ENCODE measurements around the gene SPDYA. TPM values are rescaled to one million over a fixed set of nuclear protein-coding genes. Genes with fewer than 3 reads are reported as not detected.

Gene SPDYA
- polyA plus RNA-seq, 2 of the 4 experiments (the other 2 are of a cell fraction), result 0.14 to 0.49 TPM

DNA sequence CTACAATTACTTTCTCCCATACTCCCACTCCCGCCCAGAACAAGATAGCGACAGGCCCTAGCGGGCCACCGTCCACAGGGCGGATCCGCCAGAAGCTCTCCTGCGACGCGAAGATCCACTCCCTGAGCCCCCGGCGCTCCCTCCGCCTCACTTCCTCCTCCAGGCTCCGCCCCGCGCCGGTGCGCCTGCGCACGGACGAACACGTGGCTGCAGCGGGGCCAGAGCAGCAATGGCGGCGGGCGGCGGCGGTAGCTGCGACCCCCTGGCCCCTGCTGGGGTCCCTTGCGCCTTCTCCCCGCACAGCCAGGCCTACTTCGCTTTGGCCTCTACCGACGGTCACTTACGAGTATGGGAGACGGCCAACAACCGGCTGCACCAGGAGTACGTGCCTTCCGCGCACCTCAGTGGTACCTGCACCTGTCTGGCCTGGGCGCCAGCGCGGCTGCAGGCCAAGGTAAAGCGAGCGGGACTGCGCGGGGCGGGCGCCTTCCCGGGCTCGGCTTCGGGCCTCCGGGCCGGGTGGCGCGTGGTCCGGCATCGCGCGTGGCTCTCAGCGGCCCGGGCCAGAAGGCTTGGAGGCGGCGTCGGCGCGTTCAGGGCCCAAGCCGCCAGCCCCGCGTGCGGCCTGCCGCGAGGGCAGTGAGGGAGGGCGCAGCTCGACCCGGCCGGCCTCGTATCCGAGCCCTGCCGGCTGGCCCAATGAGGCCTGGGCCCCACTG lies 84.0 kb downstream of the SPDYA start, which contains the start of gene WDR43 (continued):
- peak; percentile 90 for TF ChIP-seq MAZ (IDR thresholded peaks at IDR 0.05; ENCODE audit: borderline replicate concordance, low read depth, low read length)
- no peak for TF ChIP-seq BHLHE40 (IDR thresholded peaks at IDR 0.05; ENCODE audit: low read depth, low read length)
- no peak for TF ChIP-seq HOXB5 (CRISPR knock-in tag; IDR thresholded peaks at IDR 0.05)
- no peak for TF ChIP-seq CBX2 (IDR thresholded peaks at IDR 0.05; ENCODE audit: borderline replicate concordance, low read depth)
- TF ChIP-seq, protein P1, sequence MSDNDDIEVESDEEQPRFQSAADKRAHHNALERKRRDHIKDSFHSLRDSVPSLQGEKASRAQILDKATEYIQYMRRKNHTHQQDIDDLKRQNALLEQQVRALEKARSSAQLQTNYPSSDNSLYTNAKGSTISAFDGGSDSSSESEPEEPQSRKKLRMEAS (IDR thresholded peaks at IDR 0.05), result peak; percentile 100
- TF ChIP-seq POLR2A (IDR thresholded peaks at IDR 0.05; ENCODE audit: low read length), result peak; percentile 87
- no peak for TF ChIP-seq NR3C1 (IDR thresholded peaks at IDR 0.05)
- peak; percentile 30; the same call in 1 of the 2 replicates for TF ChIP-seq HEYL (CRISPR knock-in tag; IDR thresholded peaks at IDR 0.05)
- no peak for TF ChIP-seq CEBPB (IDR thresholded peaks at IDR 0.05)
- no peak for TF ChIP-seq EHMT2 (IDR thresholded peaks at IDR 0.05; ENCODE audit: low read depth)
- TF ChIP-seq HOXA7 (CRISPR knock-in tag; IDR thresholded peaks at IDR 0.05), result no peak
- TF ChIP-seq RFX5 (IDR thresholded peaks at IDR 0.05), result no peak; the same call in 1 of the 2 replicates
- TF ChIP-seq POLR2AphosphoS2 (conservative IDR thresholded peaks at IDR 0.05; ENCODE audit: low read length), result no peak
- no peak for TF ChIP-seq ZC3H11A (IDR thresholded peaks at IDR 0.05)
- TF ChIP-seq FOSB (CRISPR knock-in tag; IDR thresholded peaks at IDR 0.05), result no peak
- peak; percentile 82 to 95; a peak in 4 of 5 replicates for TF ChIP-seq JUN (IDR thresholded peaks at IDR 0.05)
- TF ChIP-seq RNF2 (IDR thresholded peaks at IDR 0.05; ENCODE audit: borderline replicate concordance, low read depth), result no peak
- TF ChIP-seq ZNF302 (CRISPR knock-in tag; IDR thresholded peaks at IDR 0.05), result no peak
- TF ChIP-seq, protein P2, sequence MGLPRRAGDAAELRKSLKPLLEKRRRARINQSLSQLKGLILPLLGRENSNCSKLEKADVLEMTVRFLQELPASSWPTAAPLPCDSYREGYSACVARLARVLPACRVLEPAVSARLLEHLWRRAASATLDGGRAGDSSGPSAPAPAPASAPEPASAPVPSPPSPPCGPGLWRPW (IDR thresholded peaks at IDR 0.05), result no peak
- TF ChIP-seq, protein P3, sequence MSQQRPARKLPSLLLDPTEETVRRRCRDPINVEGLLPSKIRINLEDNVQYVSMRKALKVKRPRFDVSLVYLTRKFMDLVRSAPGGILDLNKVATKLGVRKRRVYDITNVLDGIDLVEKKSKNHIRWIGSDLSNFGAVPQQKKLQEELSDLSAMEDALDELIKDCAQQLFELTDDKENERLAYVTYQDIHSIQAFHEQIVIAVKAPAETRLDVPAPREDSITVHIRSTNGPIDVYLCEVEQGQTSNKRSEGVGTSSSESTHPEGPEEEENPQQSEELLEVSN (IDR thresholded peaks at IDR 0.05; ENCODE audit: borderline replicate concordance, low read depth), result no peak
- peak; percentile 99 for TF ChIP-seq PHF8 (IDR thresholded peaks at IDR 0.05; ENCODE audit: borderline replicate concordance, low read depth)
- TF ChIP-seq KDM1A (IDR thresholded peaks at IDR 0.05; ENCODE audit: low read depth), result no peak
- no peak for TF ChIP-seq RCOR1 (IDR thresholded peaks at IDR 0.05; ENCODE audit: low read depth, low read length)

DNA sequence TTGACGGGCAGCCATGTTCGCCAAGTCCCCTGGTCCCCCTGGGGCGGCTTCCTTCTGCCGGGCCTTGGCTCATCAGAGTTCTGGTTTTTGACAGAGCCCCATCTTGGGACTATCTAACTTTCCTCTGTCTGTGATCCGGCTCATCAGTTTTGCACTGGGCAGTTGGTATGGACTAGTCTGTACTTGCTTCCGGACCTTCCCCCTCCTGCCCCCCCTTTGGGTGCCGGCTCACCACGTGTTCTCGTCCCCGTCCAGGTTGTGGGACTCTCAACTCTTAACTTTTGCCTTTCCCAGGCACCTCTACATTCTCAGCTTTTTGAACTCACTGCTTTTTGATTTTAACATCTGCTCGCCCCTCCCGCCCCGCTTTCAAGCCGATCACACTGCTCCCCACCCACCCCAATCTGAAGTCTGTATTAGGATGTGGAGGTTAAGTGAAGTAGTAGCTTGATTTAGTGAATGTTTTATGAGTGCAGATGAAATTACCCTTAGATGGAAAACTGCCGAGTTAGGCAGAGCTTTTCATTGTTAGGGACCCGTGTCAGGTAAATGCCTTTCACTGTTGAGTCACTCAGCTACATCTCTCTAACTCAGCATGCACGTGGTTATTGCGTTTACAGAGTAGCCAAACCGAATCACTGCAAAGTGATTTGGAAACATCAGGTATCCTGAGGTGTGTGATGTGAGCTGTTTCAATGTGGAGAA lies 84.7 kb downstream of the SPDYA start:
- ATAC-seq (peak; percentile 16 to 58), FAIRE-seq (no peak), DNase-seq (ENCODE audit: low read depth in 1 of 2, low spot score in 1 of 2) (peak; percentile 46 to 48)
- ChIA-PET CTCF (interaction anchor here (0.7 to 1.1 kb wide), 3 partner anchors 301 to 1172 kb away, joined by 3 to 6 read pairs (median 5); no protein-coding TSS in a partner anchor), POLR2A (interaction anchor here (0.8 to 1.6 kb wide), 6 partner anchors 9 to 329 kb away, joined by 3 to 32 read pairs (median 4); partner anchors contain the start of gene TRMT61B)
- TF ChIP-seq HOXB13 (CRISPR knock-in tag; IDR thresholded peaks at IDR 0.05; ENCODE audit: low read depth), result no peak
- 0 out of 2 replicates have a peak, but pooled peaks have one; percentile 17 for TF ChIP-seq HOXB5 (CRISPR knock-in tag; IDR thresholded peaks at IDR 0.05)
- TF ChIP-seq HEYL (CRISPR knock-in tag; IDR thresholded peaks at IDR 0.05), result no peak
- TF ChIP-seq, protein P1 (IDR thresholded peaks at IDR 0.05), result peak; percentile 89
- 0 out of 2 replicates have a peak, but pooled peaks have one; percentile 43 for TF ChIP-seq TFCP2L1 (CRISPR knock-in tag; IDR thresholded peaks at IDR 0.05)
- peak overlapping the region; percentile 89 to 97 for H3K27ac ChIP-seq
- H3K4me2 ChIP-seq, result peak overlapping the region; percentile 83
- peaks cover 38% of the 10 kb centered on the region for H3K4me1 ChIP-seq
- WGBS (ENCODE audit: missing lambda C conversion rate), result 2% methylated on average over 19 of the region's 19 CpGs
- H3K4me3 ChIP-seq, result peak overlapping the region; percentile 82
- H3K9me3 ChIP-seq, result no peaks in the 10 kb centered on the region

Data from A549 (cell line).